Brain microvascular endothelial cell (primary cell): ENCODE measurements around the gene NRXN3.

Experiments used
- DNase-seq: peaks from one replicate; pipeline ENCODE4 v3.0.0-alpha.2; 2020
- H3K27ac ChIP-seq: fragments of 250-450 bp; sonication (Bioruptor Pico); 2 replicates; pipeline ENCODE4 v1.5.1; 2020; ENCODE audit warnings: mild to moderate bottlenecking, moderate library complexity
- H3K27me3 ChIP-seq: fragments of 250-450 bp; sonication (Bioruptor Pico); replicated peaks from 2 replicates; pipeline ENCODE4 v1.5.1; 2020; ENCODE audit warnings: mild to moderate bottlenecking
- H3K36me3 ChIP-seq: fragments of 250-450 bp; sonication (Bioruptor Pico); replicated peaks from 2 replicates; pipeline ENCODE4 v1.5.1; 2020; ENCODE audit warnings: mild to moderate bottlenecking
- H3K4me3 ChIP-seq: 2 replicates; pipeline ENCODE4 v1.5.1; 2011; ENCODE audit warnings: low read depth, mild to moderate bottlenecking, control low read depth, low read length, moderate library complexity
- in situ Hi-C: cut with HindIII; loops from 2 replicates; pipeline ENCODE4 v1.10.0; 2017; ENCODE audit warnings: low sequenced_read_pairs, low pct_ligation_motif_present
- TF ChIP-seq, protein P1 (sequence below): IDR thresholded peaks from 2 replicates; pipeline ENCODE4 v1.5.1; 2011; ENCODE audit warnings: low read depth, mild to moderate bottlenecking, moderate library complexity, low read length, control low read depth, inconsistent platforms; ENCODE audit errors: missing control alignments

NRXN3 gene

DNA sequence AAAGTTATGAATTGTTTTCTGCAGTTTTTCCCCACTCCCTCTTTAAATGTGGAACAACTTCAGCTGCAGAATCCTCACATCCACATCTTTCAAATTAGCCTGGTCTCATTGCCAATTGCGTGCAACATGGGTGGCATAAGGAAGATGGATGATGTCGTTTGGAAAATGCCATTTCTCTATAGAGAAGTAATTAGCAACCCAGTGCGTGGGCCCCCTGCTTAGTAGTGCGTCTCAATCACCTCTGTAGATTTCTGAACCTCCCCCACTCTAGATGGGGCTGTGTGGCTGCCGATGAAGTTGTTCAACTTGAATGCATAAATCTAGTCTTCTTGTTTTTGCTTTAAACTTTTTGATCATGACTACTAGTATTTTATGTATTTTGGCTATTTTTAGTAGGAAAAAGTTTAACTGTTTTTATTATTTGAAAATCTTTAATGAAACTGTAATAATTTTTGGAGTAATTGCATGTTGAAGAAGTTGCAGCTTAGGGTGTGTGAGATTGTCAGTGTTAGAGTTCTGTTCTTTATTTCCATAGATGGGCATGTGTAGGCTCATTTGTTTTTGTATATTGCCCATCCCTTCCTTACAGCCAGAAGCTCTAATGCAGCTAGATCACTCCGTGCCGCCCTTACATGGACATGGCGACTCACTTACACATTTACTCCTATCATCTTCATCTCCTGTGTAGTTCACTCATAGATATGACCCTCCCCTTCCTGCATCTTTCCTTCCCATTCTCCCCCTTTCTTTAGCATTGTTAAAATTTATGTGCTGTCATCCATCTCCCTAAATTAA lies 1683.0 kb downstream of the NRXN3 start:
- H3K27me3 ChIP-seq, result no peaks in the 10 kb centered on the region
- no peaks in the 10 kb centered on the region for H3K36me3 ChIP-seq
- in situ Hi-C loops, result no loop called here
- no peak for DNase-seq
- no peak overlapping the region for H3K4me3 ChIP-seq
- TF ChIP-seq, protein P1, sequence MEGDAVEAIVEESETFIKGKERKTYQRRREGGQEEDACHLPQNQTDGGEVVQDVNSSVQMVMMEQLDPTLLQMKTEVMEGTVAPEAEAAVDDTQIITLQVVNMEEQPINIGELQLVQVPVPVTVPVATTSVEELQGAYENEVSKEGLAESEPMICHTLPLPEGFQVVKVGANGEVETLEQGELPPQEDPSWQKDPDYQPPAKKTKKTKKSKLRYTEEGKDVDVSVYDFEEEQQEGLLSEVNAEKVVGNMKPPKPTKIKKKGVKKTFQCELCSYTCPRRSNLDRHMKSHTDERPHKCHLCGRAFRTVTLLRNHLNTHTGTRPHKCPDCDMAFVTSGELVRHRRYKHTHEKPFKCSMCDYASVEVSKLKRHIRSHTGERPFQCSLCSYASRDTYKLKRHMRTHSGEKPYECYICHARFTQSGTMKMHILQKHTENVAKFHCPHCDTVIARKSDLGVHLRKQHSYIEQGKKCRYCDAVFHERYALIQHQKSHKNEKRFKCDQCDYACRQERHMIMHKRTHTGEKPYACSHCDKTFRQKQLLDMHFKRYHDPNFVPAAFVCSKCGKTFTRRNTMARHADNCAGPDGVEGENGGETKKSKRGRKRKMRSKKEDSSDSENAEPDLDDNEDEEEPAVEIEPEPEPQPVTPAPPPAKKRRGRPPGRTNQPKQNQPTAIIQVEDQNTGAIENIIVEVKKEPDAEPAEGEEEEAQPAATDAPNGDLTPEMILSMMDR, result no peak
- no peak overlapping the region for H3K27ac ChIP-seq

DNA sequence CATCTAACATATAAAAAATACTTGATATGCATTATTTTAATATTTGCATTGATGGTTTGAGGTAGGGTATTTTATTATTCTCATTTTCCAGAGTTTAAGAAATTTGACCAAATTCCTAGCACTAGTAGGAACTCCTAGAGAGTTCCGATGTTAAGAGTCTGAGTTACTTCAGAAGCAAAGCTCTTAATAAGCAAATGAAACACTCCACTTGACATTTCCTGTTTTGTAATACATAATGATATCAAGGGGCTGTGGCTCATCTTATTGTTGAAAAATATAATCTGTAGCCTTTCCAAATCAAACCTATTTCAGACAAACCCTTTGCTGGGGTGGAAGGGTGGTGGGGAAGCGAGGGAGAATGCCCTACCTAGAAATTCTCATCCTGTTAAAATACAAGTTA lies 1685.6 kb downstream of the NRXN3 start:
- TF ChIP-seq, protein P1, result no peak
- no peaks in the 10 kb centered on the region for H3K36me3 ChIP-seq
- DNase-seq, result no peak
- in situ Hi-C loops, result no loop called here
- peak overlapping the region; percentile 80 for H3K27ac ChIP-seq
- no peaks in the 10 kb centered on the region for H3K27me3 ChIP-seq
- H3K4me3 ChIP-seq, result no peak overlapping the region

DNA sequence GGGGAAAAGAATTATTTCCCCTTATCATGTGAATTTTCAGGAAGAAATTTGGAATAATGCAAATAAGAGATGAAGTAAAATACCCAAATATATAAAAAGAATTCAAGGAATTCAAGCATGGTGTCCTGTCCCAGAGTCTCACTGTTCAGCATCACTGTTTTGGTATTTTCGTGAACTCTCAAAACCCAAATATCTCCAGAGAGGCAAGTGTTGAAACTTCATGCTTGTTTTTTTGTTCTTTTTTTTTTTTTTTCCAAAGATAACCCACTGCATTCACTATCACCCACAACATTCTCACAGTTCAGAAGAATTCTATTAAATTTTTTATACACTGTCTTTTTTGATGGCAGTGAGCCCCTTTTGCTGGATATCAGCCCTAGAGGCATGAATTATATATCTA lies 1686.2 kb downstream of the NRXN3 start:
- Histone ChIP-seq H3K27me3 (no peaks in the 10 kb centered on the region), H3K27ac (peak overlapping the region; percentile 80), H3K36me3 (no peaks in the 10 kb centered on the region), H3K4me3 (no peak overlapping the region)
- in situ Hi-C loops, result no loop called here
- TF ChIP-seq, protein P1, result no peak
- peak; percentile 65 for DNase-seq

DNA sequence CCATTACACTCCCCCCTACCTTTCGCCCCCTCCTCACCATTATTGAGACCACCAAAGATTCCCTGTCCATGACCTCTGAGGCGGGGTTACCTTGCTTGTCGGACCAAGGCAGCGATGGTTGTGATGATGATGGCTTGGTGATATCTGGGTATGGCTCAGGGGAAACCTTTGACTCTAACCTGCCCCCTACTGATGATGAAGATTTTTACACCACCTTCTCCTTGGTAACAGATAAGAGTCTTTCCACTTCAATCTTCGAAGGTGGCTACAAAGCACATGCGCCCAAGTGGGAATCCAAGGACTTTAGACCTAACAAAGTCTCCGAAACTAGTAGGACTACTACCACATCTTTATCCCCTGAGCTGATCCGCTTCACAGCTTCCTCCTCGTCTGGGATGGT lies 1690.9 kb downstream of the NRXN3 start:
- in situ Hi-C loops, result no loop called here

DNA sequence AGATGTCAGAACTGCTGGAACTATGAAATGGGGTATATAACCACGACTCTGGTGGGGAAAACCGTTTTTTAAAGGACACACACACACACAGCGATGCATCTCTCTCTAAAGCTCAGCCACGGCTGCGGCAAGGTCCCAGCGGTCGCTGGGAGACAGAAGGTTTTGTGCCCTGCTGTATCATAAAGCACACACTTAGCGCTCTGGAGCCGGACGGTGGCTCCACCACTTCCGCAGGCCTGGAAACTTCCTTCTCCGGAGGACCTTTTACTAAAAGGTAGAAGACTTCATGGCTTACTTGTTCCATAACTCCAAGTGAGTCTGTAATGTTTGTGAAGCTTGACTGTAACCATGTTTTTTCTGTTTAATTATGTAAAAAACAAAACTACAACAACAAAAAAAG lies 1691.9 kb downstream of the NRXN3 start:
- TF ChIP-seq, protein P1, result no peak
- H3K36me3 ChIP-seq, result no peaks in the 10 kb centered on the region
- H3K4me3 ChIP-seq, result no peak overlapping the region
- no peak for DNase-seq
- no peaks in the 10 kb centered on the region for H3K27me3 ChIP-seq
- in situ Hi-C loops, result no loop called here
- no peak overlapping the region for H3K27ac ChIP-seq

More for the DNA sequence above, 1690.9 kb downstream of the NRXN3 start:
- Histone ChIP-seq H3K36me3 (no peaks in the 10 kb centered on the region), H3K27ac (no peak overlapping the region), H3K4me3 (no peak overlapping the region), H3K27me3 (no peaks in the 10 kb centered on the region)
- DNase-seq, result no peak
- TF ChIP-seq, protein P1, result peak; percentile 16

DNA sequence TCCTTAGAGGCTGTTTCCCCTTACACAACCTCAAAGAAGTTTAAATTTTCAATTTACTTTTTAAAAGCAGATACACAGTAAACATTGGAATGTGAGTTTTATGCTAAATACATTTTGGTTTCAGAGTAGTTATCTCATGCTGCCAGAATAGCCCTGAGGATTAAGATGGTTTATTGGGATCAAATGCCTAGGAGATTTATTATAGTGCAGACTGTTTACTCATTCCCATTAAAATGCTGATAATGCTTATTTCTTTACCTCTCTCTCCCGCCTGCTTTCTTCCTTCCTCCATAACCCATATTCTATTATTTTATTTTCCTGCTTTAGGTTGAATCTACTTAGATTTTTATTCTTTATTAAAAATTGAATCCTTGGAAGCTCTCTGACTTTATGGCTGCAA lies 1701.0 kb downstream of the NRXN3 start:
- no peaks in the 10 kb centered on the region for H3K36me3 ChIP-seq
- no peak for DNase-seq
- in situ Hi-C loops, result no loop called here
- H3K4me3 ChIP-seq, result no peak overlapping the region
- TF ChIP-seq, protein P1, result no peak
- H3K27ac ChIP-seq, result no peak overlapping the region
- H3K27me3 ChIP-seq, result no peaks in the 10 kb centered on the region
